Activated CD8-positive, alpha-beta memory T cell treated with anti-CD3 and anti-CD28 coated beads, Interleukin-2, amount 10 ng/mL, durations not matched to agents 7 days and 5 days (primary cell): Measurements from ENCODE around the gene DEPP1. TPM values are rescaled to one million over a fixed set of nuclear protein-coding genes. Genes with fewer than 3 reads are reported as not detected.

ENCODE experiments used
- ATAC-seq: fragments of 150-1000 bp; cut with Tn5 transposase; one replicate; pipeline ENCODE4 v1.10.0; 2021; ENCODE audit warnings: moderate library complexity
- CTCF ChIA-PET: fragments of 350-600 bp; sonication (Branson Sonifier 250); formaldehyde crosslinking; loops from one replicate; lab custom pipeline; 2021; ENCODE audit warnings: antibody characterized with exemption; lab: Charles Lee
- DNase-seq: peaks from one replicate; pipeline ENCODE4 v3.0.0-alpha.2; 2020
- H3K27ac Mint-ChIP-seq: one replicate; pipeline ENCODE4 v1.8.0; 2021; ENCODE audit warnings: mild to moderate bottlenecking, mixed read lengths
- H3K27me3 Mint-ChIP-seq: one replicate; pipeline ENCODE4 v1.8.0; 2021; ENCODE audit warnings: mixed read lengths
- H3K36me3 Mint-ChIP-seq: one replicate; pipeline ENCODE4 v1.8.0; 2021; ENCODE audit warnings: mild to moderate bottlenecking, mixed read lengths
- H3K4me1 Mint-ChIP-seq: one replicate; pipeline ENCODE4 v1.8.0; 2021; ENCODE audit warnings: mixed read lengths
- H3K4me3 Mint-ChIP-seq: one replicate; pipeline ENCODE4 v1.8.0; 2021; ENCODE audit warnings: mild to moderate bottlenecking, moderate library complexity, mixed read lengths
- H3K9me3 Mint-ChIP-seq: one replicate; pipeline ENCODE4 v1.8.0; 2022; ENCODE audit warnings: low read depth, mixed read lengths
- total RNA-seq, 2 experiments: library from RNA; stranded (reverse); gene quantifications; one replicate each; pipeline ENCODE4 v1.2.3, GENCODE V29; 2021

The DEPP1 gene
- total RNA-seq, 2 experiments from 2014 or later = 0.37 TPM; not detected in 1

DNA sequence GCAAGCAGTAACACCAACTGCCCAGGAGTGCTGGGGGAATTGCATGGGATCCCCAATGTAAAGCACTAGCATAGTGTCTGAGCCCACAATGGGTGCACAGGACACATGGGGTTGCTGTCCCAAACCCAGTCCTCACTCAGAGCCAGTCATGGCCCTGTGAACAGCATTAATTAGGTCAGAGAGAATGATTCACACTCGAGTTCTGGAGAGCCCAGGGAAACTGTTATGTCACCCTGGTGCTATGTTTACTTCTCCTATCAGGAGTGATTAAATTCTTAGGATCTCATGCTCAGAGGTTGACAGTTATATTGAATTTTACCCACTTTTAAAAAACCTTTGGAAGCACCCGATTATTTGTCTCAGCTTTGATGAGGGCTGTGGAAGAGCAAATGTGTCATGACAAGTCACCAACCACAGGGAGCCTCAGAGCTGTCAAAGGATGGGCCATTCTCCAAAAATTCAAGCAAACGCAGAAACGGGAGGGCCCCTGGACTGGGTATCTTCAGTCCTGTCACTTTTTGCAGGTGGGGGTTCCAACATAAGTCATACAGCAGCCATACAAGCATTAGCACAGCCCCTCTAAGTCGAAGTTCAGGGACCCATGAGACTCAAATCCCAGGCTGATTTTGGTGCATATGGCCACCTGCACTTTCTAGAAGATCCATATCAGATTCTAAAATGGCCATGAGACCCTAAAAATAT lies 20.3 kb downstream of the DEPP1 start:
- Mint-ChIP-seq H3K27ac (no peak overlapping the region), H3K4me3 (peak overlapping the region; percentile 82), H3K27me3 (no peaks in the 10 kb centered on the region), H3K4me1 (peaks cover 14% of the 10 kb centered on the region), H3K9me3 (no peaks in the 10 kb centered on the region), H3K36me3 (peaks cover 9% of the 10 kb centered on the region)
- CTCF ChIA-PET = interaction anchor here (1.0 to 1.7 kb wide), 4 partner anchors 8 to 26 kb away, joined by 3 to 6 read pairs (median 4); no protein-coding TSS in a partner anchor
- DNase-seq (peak; percentile 38), ATAC-seq (no peak)

DNA sequence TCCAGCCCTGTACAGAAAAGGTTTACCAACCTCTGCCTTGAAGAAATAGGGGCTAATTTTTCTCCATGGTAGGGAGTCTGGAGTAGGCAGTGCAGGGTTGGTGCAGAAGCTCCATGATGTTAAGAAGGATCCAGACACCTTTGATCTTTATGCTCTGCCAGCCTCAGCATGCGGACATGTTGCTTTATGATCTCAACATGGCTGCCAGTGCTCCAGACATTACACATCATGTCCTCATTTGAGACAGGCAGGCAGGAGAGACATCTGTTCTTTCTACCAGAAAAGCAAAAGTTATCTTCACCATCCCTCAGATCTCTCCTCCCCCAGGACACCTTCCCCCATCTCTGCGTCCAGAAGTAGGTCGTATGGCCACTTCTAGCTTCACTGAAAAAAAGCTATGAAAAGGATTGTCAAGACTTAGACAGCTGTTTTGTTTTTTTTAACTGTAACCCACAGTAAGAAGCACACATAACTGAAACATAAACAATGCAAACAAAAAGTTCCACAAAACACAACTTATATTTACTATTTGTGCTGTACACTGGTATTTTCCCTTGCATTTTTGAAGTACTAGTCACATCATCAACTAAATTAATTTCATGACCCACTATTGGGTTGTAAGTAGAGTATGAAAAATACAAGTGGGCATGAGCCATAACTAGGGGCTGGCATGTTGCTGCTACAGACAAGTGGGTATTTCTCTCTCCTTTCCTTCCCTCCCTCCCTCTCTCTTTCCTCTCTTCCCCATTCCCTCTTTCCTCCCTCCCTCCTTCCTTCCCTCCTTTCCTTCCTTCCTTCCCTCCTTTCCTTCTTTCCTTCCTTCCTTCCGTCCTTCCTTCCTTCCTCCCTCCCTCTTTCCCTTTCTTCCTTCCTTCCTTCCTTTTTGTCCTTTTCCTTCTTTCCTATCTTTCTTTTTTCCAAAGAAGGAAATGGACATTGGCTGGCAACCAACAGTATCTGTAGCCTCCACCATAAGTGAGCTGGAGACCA lies 21.6 kb downstream of the DEPP1 start:
- Mint-ChIP-seq H3K4me3 (no peak overlapping the region), H3K4me1 (peaks cover 14% of the 10 kb centered on the region)
- peak; percentile 25 for DNase-seq

GRCh38 chr10:44956226-44956625 lies 22.4 kb downstream of the DEPP1 start:
- peaks cover 9% of the 10 kb centered on the region for H3K36me3 Mint-ChIP-seq
- H3K4me1 Mint-ChIP-seq = peaks cover 14% of the 10 kb centered on the region
- H3K27me3 Mint-ChIP-seq = no peaks in the 10 kb centered on the region

More for the DNA sequence above, 21.6 kb downstream of the DEPP1 start:
- H3K36me3 Mint-ChIP-seq = peaks cover 9% of the 10 kb centered on the region
- H3K27me3 Mint-ChIP-seq = no peaks in the 10 kb centered on the region
- CTCF ChIA-PET = interaction anchor here (1.0 to 1.6 kb wide), 3 partner anchors 9 to 24 kb away, joined by 3 to 5 read pairs (median 3); no protein-coding TSS in a partner anchor
- no peak for ATAC-seq
- no peak overlapping the region for H3K27ac Mint-ChIP-seq
- H3K9me3 Mint-ChIP-seq = no peaks in the 10 kb centered on the region

DNA sequence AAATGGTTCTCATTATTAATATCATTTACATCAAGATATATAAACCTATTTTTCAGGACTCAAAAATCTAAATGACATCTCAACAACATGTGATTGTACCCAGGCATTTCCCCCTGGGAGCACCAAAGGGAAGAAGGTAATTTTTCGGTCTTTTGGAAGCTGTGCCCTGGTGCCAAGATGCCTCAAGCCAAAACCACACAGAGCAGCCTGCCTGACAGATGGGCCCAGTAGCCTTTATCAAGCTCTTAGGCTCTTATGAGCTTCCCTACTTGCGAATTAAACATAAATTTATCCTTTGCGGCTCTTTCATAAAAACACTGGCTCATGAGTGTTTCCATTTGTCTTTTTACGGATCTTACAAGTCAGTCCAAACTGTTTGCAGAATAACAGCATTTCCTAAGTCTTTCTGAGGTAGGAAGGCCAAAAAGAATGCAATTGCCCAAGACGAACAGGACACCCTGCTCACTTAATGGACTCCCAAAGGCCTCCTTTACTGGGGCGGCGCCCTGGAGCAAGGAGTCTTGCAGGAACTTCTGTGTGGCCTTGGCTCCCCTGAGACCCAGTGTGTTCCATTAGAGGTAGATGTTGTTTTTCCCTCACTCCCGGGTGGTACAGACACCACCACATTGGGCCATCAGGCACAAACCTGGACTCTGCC lies 23.1 kb downstream of the DEPP1 start:
- peak; percentile 28 for DNase-seq
- Mint-ChIP-seq H3K4me3 (no peak overlapping the region), H3K27ac (no peak overlapping the region), H3K27me3 (no peaks in the 10 kb centered on the region), H3K9me3 (no peaks in the 10 kb centered on the region), H3K4me1 (peaks cover 14% of the 10 kb centered on the region), H3K36me3 (peaks cover 9% of the 10 kb centered on the region)
- no peak for ATAC-seq
- CTCF ChIA-PET = interaction anchor here (1.1 kb wide), 1 partner anchor 23 kb away, joined by 3 read pairs; no protein-coding TSS in a partner anchor

More at GRCh38 chr10:44956226-44956625, 22.4 kb downstream of the DEPP1 start:
- H3K4me3 Mint-ChIP-seq = no peak overlapping the region
- H3K9me3 Mint-ChIP-seq = no peaks in the 10 kb centered on the region
- H3K27ac Mint-ChIP-seq = no peak overlapping the region
- DNase-seq (peak; percentile 8), ATAC-seq (no peak)
- CTCF ChIA-PET = interaction anchor here (1.0 kb wide), 1 partner anchor 23 kb away, joined by 3 read pairs; no protein-coding TSS in a partner anchor

DNA sequence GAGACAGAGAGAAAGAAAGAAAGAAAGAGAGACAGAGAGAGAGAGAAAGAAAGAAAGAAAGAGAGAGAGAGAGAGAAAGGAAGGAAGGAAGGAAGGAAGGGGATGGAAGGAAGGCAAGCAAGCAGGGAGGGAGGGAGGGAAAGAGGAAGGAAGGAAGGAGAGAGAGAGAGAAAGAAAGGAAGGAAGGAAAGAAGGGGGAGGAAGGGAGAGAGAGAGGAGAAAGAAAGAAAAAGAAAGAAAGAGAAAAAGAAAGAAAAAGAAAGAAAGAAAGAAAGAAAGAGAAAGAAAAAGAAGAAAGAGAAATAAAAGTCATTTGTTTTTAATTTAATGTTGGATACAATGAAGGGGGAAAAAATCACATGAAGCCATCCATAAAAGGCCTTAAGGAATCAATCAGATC lies 23.6 kb downstream of the DEPP1 start:
- Mint-ChIP-seq H3K9me3 (no peaks in the 10 kb centered on the region), H3K27me3 (no peaks in the 10 kb centered on the region), H3K4me3 (no peak overlapping the region), H3K27ac (no peak overlapping the region), H3K4me1 (peaks cover 14% of the 10 kb centered on the region), H3K36me3 (peaks cover 9% of the 10 kb centered on the region)
- no peak for DNase-seq
- CTCF ChIA-PET = interaction anchor here (1.1 kb wide), 1 partner anchor 22 kb away, joined by 3 read pairs; no protein-coding TSS in a partner anchor
- ATAC-seq = no peak

GRCh38 chr10:44954042-44954441 lies 24.6 kb downstream of the DEPP1 start:
- Mint-ChIP-seq H3K4me3 (no peak overlapping the region), H3K27me3 (no peaks in the 10 kb centered on the region), H3K4me1 (peaks cover 14% of the 10 kb centered on the region), H3K27ac (no peak overlapping the region), H3K36me3 (peaks cover 9% of the 10 kb centered on the region), H3K9me3 (no peaks in the 10 kb centered on the region)
- no peak for DNase-seq
- ATAC-seq = no peak
- CTCF ChIA-PET = interaction anchor here (1.1 to 1.2 kb wide), 3 partner anchors 11 to 21 kb away, joined by 3 to 4 read pairs (median 3); no protein-coding TSS in a partner anchor

DNA sequence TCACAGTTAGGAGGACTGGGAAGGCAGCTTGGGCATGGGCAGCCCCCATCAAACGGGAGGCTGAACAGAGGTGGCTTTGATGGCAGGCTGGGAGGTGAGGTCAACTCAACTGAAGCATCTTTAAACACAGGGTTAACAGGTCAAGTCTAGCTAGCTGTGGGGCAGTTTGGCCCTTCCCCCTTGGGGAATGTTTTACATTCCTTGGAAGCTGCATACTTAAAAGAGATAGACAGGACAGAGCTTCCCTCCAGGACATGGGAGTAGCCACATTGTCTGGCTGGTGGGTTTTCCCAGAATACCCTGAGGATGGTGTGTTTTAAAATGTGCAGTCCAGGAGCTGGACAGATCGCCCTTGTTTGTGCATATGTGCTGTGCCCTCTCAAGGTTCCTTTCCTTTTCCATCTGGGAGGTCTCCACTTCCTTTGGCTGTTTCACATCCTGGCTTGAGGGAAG lies 25.8 kb downstream of the DEPP1 start:
- Mint-ChIP-seq H3K36me3 (peaks cover 9% of the 10 kb centered on the region), H3K27me3 (no peaks in the 10 kb centered on the region), H3K4me1 (peaks cover 3% of the 10 kb centered on the region), H3K4me3 (no peak overlapping the region), H3K27ac (no peak overlapping the region), H3K9me3 (no peaks in the 10 kb centered on the region)
- DNase-seq (peak; percentile 12), ATAC-seq (no peak)
- CTCF ChIA-PET = interaction anchor here (0.8 to 1.2 kb wide), 2 partner anchors 12 to 14 kb away, joined by 3 to 4 read pairs; no protein-coding TSS in a partner anchor

DNA sequence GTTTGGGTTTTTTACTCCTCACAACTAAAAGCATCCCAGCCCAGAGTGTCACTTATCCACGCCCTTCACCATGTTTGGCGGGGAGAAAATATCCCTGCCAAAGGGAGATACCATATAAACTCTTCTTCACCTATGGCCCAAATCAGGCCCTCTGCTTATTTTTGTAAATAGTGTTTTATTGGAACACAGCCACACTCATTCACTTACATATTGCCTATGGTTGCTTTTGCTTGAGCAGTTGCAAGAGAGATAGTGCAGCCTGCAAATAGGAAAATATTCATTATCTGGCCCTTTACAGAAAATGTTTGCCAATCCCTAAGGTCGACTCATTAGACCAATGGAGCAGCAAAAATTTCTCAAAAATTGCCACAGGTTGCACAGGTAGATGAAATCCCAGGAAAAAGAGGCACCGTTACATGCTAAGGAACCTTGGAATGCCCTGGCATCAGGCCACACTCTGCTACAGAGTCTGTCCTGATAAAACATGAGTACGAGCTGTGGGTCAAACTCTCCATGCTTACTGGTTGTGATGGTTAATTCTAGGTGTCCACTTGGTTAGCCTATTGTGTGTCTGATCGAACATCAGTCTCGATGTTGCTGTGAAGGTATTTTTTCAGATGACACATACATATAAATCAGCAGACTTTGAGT lies 26.9 kb downstream of the DEPP1 start:
- Mint-ChIP-seq H3K9me3 (no peaks in the 10 kb centered on the region), H3K36me3 (peaks cover 5% of the 10 kb centered on the region), H3K4me3 (no peak overlapping the region), H3K4me1 (no peaks in the 10 kb centered on the region), H3K27ac (no peak overlapping the region), H3K27me3 (no peaks in the 10 kb centered on the region)
- CTCF ChIA-PET = interaction anchor here (0.8 kb wide), 1 partner anchor 15 kb away, joined by 4 read pairs; no protein-coding TSS in a partner anchor
- ATAC-seq = no peak
- peak; percentile 8 for DNase-seq

GRCh38 chr10:44950326-44951225 lies 28.0 kb downstream of the DEPP1 start:
- ATAC-seq (no peak), DNase-seq (peak; percentile 31)
- no peak overlapping the region for H3K27ac Mint-ChIP-seq
- H3K36me3 Mint-ChIP-seq = no peaks in the 10 kb centered on the region
- no peak overlapping the region for H3K4me3 Mint-ChIP-seq
- CTCF ChIA-PET = interaction anchor here (2.6 kb wide), 1 partner anchor 18 kb away, joined by 11 read pairs; no protein-coding TSS in a partner anchor
- peaks cover 3% of the 10 kb centered on the region for H3K9me3 Mint-ChIP-seq
- no peaks in the 10 kb centered on the region for H3K4me1 Mint-ChIP-seq
- H3K27me3 Mint-ChIP-seq = no peaks in the 10 kb centered on the region

DNA sequence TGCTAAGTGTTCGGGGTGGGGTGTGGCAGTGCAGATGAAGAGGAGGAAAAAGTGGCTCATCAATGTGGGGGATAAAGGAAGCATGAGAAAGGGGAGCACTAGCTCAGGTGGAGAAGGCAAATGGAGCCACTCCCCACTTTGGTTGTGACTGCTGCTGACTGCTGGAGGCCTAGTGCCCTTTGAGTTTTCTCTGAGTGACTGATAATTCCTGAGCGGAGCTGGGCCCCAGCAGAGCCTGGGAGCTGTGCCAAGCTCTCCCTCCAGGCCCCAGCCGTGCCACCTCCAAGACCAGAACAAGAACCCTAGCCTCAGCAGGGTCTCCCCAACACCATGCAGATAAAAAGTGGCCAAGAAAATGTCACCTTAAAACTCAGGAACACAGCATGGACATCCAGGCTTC lies 28.7 kb downstream of the DEPP1 start:
- peaks cover 2% of the 10 kb centered on the region for H3K36me3 Mint-ChIP-seq
- no peak overlapping the region for H3K27ac Mint-ChIP-seq
- no peak overlapping the region for H3K4me3 Mint-ChIP-seq
- H3K27me3 Mint-ChIP-seq = peaks cover 2% of the 10 kb centered on the region
- no peaks in the 10 kb centered on the region for H3K4me1 Mint-ChIP-seq
- ATAC-seq (no peak), DNase-seq (peak; percentile 23)
- CTCF ChIA-PET = interaction anchor here (2.6 kb wide), 1 partner anchor 17 kb away, joined by 11 read pairs; no protein-coding TSS in a partner anchor
- H3K9me3 Mint-ChIP-seq = peaks cover 6% of the 10 kb centered on the region

DNA sequence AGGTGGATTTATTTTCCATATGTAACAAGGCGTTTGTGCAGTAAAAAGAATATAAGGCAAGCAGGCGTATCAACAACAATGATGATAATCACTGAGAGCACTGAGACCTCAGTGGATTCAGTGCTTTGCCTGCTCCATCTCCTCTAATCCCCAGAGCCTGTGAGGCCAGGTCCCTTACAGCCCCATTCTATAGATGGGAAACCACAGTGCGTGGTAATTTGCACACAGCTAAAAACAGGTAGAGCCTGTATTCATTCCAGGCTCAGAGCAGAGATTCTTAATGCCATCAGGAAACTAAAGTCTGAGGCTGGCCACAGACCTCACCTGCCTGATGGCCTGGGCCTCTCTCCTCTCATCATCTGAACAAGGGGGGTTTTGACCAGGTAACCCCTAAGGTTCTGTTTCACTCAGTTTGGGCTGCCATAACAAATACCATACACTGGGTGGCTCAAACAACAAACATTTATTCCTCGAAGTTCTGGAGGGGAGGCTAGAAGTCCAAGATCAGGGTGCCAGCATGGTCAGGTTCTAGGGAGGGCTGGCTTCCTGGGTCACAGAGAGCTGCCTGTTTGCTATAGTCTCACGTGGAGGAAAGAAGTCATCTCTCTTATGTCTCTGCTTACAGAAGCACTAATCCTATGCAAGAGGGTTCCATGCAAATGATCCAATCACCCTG lies 29.3 kb downstream of the DEPP1 start:
- no peaks in the 10 kb centered on the region for H3K4me1 Mint-ChIP-seq
- peaks cover 6% of the 10 kb centered on the region for H3K36me3 Mint-ChIP-seq
- peaks cover 7% of the 10 kb centered on the region for H3K27me3 Mint-ChIP-seq
- CTCF ChIA-PET = interaction anchor here (2.6 kb wide), 1 partner anchor 17 kb away, joined by 11 read pairs; no protein-coding TSS in a partner anchor
- DNase-seq (peak; percentile 12), ATAC-seq (no peak)
- no peak overlapping the region for H3K27ac Mint-ChIP-seq
- no peak overlapping the region for H3K4me3 Mint-ChIP-seq
- peaks cover 11% of the 10 kb centered on the region for H3K9me3 Mint-ChIP-seq
